Measurements from ENCODE around the gene UFM1.

The UFM1 gene

DNA sequence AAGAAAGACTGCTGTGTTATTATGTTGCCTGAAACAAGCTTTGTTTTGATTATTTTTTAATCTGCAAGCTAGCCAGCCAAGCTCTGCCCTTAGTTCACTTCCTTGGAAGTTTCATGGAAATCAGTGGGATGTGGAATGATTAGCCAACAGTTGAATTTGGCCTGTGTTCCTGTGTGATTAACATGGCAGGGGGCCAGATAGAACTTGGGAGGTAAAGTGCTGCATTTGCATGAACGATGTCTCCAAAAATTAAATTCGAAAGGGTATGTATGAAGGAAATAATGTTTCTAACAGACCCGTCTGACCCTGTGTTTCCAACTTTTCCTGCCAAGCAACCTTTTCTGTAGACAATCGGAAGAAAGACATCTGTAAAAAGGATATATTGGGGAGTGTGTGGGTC, 32.2 kb downstream of the UFM1 start:
- no peak overlapping the region for H3K4me3 ChIP-seq (ENCODE audit: low read depth, low read length)
- no peak for DNase-seq (ENCODE audit: low read depth)
- TF ChIP-seq, protein P1, sequence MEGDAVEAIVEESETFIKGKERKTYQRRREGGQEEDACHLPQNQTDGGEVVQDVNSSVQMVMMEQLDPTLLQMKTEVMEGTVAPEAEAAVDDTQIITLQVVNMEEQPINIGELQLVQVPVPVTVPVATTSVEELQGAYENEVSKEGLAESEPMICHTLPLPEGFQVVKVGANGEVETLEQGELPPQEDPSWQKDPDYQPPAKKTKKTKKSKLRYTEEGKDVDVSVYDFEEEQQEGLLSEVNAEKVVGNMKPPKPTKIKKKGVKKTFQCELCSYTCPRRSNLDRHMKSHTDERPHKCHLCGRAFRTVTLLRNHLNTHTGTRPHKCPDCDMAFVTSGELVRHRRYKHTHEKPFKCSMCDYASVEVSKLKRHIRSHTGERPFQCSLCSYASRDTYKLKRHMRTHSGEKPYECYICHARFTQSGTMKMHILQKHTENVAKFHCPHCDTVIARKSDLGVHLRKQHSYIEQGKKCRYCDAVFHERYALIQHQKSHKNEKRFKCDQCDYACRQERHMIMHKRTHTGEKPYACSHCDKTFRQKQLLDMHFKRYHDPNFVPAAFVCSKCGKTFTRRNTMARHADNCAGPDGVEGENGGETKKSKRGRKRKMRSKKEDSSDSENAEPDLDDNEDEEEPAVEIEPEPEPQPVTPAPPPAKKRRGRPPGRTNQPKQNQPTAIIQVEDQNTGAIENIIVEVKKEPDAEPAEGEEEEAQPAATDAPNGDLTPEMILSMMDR (conservative IDR thresholded peaks at IDR 0.05; ENCODE audit: low read depth, low read length) = no peak

DNA sequence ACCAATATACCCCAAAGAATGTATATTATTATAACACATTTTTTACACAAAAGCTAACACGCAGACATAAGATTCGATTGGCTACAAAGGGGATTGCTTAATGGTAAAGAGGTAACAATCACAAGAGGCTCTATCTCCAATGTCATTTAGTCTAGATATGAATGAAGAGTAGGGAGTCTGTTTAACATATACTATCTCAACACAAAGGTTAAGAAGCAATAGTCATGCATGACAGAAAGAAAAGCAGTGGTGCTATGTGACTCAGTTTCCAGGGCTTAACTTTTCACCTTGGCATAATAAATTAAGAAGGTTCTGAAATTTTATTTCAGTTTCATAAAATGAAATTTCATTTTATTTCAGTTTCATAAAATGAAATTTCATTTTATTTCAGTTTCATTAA, 33.3 kb downstream of the UFM1 start:
- no peak for DNase-seq (ENCODE audit: low read depth)
- no peak overlapping the region for H3K4me3 ChIP-seq (ENCODE audit: low read depth, low read length)
- TF ChIP-seq, protein P1 (conservative IDR thresholded peaks at IDR 0.05; ENCODE audit: low read depth, low read length) = no peak

DNA sequence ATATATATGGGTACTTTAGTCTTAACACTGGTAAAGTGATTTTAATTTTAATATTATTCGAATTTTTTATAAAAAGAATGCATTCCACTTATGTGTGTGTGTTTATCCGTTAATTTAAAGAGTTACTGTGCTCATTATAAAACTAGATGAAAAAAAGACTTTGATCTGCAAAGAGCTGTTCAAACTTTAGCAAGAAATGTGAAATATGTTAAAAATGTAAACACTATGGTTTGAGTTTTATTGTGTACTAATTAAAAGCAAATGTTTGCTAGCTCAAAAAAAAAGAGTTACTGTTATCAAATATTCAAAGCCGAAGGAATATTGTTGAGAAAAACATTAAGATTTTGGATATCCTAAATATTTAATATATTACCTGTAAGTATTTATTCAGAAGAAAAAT, 34.5 kb downstream of the UFM1 start:
- no peak for DNase-seq (ENCODE audit: low read depth)
- H3K4me3 ChIP-seq (ENCODE audit: low read depth, low read length) = no peak overlapping the region
- TF ChIP-seq, protein P1 (conservative IDR thresholded peaks at IDR 0.05; ENCODE audit: low read depth, low read length) = no peak

DNA sequence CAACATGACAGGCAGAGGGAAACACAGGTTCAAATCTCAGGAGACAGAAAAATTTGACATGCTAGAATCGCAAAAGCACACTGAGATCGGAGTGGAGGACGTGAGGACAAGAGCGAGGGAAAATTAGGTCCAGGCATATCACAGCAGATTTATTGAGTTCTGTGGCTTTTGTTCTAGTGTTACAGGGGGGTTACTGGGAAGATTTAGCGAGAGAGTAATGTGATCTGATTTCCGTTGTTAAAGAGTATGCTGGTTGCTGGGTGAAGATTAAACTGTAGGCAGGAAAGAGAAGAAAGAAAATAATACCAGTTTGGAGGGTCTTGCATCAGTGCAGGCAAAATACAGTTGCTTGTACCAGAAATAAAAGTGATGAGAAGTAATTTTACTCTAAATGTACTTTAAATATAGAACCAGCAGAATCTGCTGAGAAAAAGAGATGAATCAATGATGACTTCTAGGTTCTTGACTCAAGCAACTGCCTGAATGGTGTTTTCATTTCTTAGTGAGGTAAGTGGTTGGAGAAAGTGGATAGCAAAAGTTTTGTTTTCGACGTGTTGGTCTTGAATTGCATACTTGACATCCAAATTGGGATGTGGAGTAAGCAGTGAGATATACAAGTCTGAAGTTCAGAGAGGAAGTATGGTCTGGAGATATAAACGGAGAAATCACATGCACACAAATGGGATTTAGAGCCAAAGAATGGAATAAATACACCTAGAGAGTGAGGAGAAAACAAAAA, 35.7 kb downstream of the UFM1 start:
- DNase-seq (ENCODE audit: low read depth) = no peak
- TF ChIP-seq, protein P1 (conservative IDR thresholded peaks at IDR 0.05; ENCODE audit: low read depth, low read length) = no peak
- H3K4me3 ChIP-seq (ENCODE audit: low read depth, low read length) = no peak overlapping the region

DNA sequence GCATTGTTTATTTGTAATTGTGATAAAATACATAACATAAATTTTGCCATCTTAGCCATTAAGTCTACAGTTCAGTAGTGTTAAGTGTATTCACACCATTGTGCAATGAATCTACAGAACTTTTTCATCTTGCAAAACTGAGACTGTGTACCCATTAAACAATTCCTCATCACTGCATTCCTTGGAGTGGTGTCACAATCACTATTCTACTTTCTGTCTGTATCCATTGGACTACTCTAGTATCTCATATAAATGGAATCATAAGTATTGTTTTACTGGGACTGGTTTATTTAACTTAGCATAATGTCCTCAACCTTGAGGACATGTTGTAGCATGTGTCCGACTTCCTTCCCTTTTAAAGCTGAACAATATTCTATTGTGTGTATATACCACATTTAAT, 36.8 kb downstream of the UFM1 start:
- DNase-seq (ENCODE audit: low read depth) = peak; percentile 60
- TF ChIP-seq, protein P1 (conservative IDR thresholded peaks at IDR 0.05; ENCODE audit: low read depth, low read length) = no peak
- no peak overlapping the region for H3K4me3 ChIP-seq (ENCODE audit: low read depth, low read length)

DNA sequence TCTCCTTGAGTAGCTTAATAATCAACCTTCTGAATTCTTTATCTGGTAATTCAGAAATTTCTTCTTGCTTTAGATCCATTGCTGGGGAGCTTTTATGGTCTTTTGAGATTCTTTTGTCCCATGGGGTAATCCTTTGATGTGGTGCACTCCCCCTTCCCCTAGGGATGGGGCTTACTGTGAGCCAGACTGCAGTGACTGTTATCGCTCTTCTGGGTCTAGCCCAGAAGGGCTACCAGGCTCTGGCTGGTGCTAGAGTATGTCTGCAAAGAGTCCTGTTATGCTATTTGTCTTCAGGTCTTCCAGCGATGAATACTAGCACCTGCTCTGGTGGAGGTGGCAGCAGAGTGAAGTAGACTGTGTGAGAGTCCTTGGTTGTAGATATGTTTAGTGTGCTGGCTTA, 41.7 kb downstream of the UFM1 start:
- no peak for DNase-seq (ENCODE audit: low read depth)
- TF ChIP-seq, protein P1 (conservative IDR thresholded peaks at IDR 0.05; ENCODE audit: low read depth, low read length) = no peak
- no peak overlapping the region for H3K4me3 ChIP-seq (ENCODE audit: low read depth, low read length)

Data from choroid plexus epithelial cell (primary cell).